GM12878 (cell line): ENCODE results near the gene B3GNT3. TPM values are rescaled to one million over a fixed set of nuclear protein-coding genes. Genes with fewer than 3 reads are reported as not detected.
A peak's percentile ranks its signal among the peaks of the same experiment; 100 is the strongest.

Experiments
- ATAC-seq: fragments of 200-7000 bp; cut with Tn5 transposase; 3 replicates; pipeline ENCODE4 v1.9.1; 2020; ENCODE audit warnings: mild to moderate bottlenecking, moderate library complexity
- BruUV-seq: library from RNA; stranded (reverse); fragments of 400-500 nt; replicated peaks from 2 replicates; lab custom pipeline; 2021; lab: Mats Ljungman, UMichigan
- CTCF ChIA-PET: fragments of 300-600 bp; sonication (Branson Sonifier 250); formaldehyde crosslinking; extraction: SDS; loops from one replicate; lab custom pipeline; 2021; ENCODE audit warnings: inconsistent platforms; lab: Yijun Ruan, JAX
- POLR2A ChIA-PET: fragments of 350-600 bp; formaldehyde crosslinking; extraction: SDS; loops from one replicate; lab custom pipeline; 2021; ENCODE audit warnings: inconsistent platforms; lab: Charles Lee
- RAD21 ChIA-PET: fragments of 300-600 bp; sonication (Branson Sonifier 250); formaldehyde crosslinking; loops from one replicate; lab custom pipeline; 2023; ENCODE audit warnings: antibody characterized with exemption; ENCODE audit not compliant: unreplicated experiment; lab: Charles Lee
- SMC1A ChIA-PET: fragments of 300-600 bp; sonication (Branson Sonifier 250); formaldehyde crosslinking; loops from one replicate; lab custom pipeline; 2023; ENCODE audit not compliant: unreplicated experiment, uncharacterized antibody; lab: Charles Lee
- DNase-seq: peaks from one replicate; pipeline ENCODE4 v3.0.0-alpha.2; 2011; ENCODE audit warnings: low read depth, low spot score
- FAIRE-seq: peaks from 3 replicates; lab custom pipeline; 2011; peaks lifted over from hg19 to GRCh38; lab: Jason Lieb, UNC
- H2AFZ ChIP-seq: 2 replicates; pipeline ENCODE4 v1.6.0; 2011; ENCODE audit warnings: low read depth, low read length, control low read depth; ENCODE audit not compliant: control insufficient read depth
- H3K27ac ChIP-seq: 2 replicates; pipeline ENCODE4 v1.5.1; 2011; ENCODE audit warnings: control low read depth; ENCODE audit not compliant: control insufficient read depth, insufficient read depth
- H3K27me3 ChIP-seq, 2 experiments: replicated peaks in 1 of 2; 2 replicates each; pipeline versions ENCODE4 v1.6.0 to v1.6.1; 2011; ENCODE audit warnings: low read length in 1 of 2; ENCODE audit not compliant: control insufficient read depth in 2 of 2, insufficient read depth in 2 of 2
- H3K36me3 ChIP-seq, 2 experiments: 2 replicates each; pipeline ENCODE4 v1.5.1; 2011; ENCODE audit warnings: low read length in 1 of 2; ENCODE audit not compliant: control insufficient read depth in 2 of 2, insufficient read depth in 2 of 2
- H3K4me1 ChIP-seq: 2 replicates; pipeline ENCODE4 v1.6.1; 2011; ENCODE audit warnings: mild to moderate bottlenecking, low read length, moderate library complexity, mixed read lengths; ENCODE audit not compliant: control insufficient read depth, insufficient read depth
- H3K4me2 ChIP-seq: 2 replicates; pipeline ENCODE4 v1.6.0; 2011; ENCODE audit warnings: control low read depth; ENCODE audit not compliant: control insufficient read depth, insufficient read depth
- H3K4me3 ChIP-seq: fragments of 200-600 bp; sonication (generic); 2 replicates; pipeline ENCODE4 v1.5.1; 2016
- H3K79me2 ChIP-seq: 2 replicates; pipeline ENCODE4 v1.6.0; 2011; ENCODE audit warnings: low read length; ENCODE audit not compliant: control insufficient read depth, insufficient read depth
- H3K9ac ChIP-seq: 2 replicates; pipeline ENCODE4 v1.8.0; 2011; ENCODE audit warnings: low read length, control low read depth, mixed read lengths; ENCODE audit not compliant: control insufficient read depth, insufficient read depth
- H3K9me3 ChIP-seq: replicated peaks from 3 replicates; pipeline ENCODE4 v1.5.1; 2011; ENCODE audit warnings: mild to moderate bottlenecking, low read length; ENCODE audit not compliant: control insufficient read depth, insufficient read depth
- H4K20me1 ChIP-seq: 2 replicates; pipeline ENCODE4 v1.6.0; 2011; ENCODE audit not compliant: control insufficient read depth, insufficient read depth
- BCL11A ChIP-seq: IDR thresholded peaks from 2 replicates; pipeline ENCODE4 v1.6.1; 2011; ENCODE audit warnings: low read depth, low read length
- CHD1 ChIP-seq: IDR thresholded peaks from 2 replicates; pipeline ENCODE4 v1.6.1; 2012; ENCODE audit warnings: low read depth, low read length, improper control_type of control experiment
- HDGF ChIP-seq: fragments of 450-650 bp; IDR thresholded peaks from 2 replicates; pipeline ENCODE4 v1.6.1; 2016; ENCODE audit warnings: antibody characterized with exemption
- IKZF1 ChIP-seq: fragments of 450-650 bp; conservative IDR thresholded peaks from 2 replicates; pipeline ENCODE4 v1.6.1; 2017; ENCODE audit warnings: antibody characterized with exemption, mild to moderate bottlenecking
- KLF5 ChIP-seq: fragments of 450-650 bp; IDR thresholded peaks from 2 replicates; pipeline ENCODE4 v1.6.1; 2014; ENCODE audit warnings: mild to moderate bottlenecking; ENCODE audit not compliant: partially characterized antibody
- MYB ChIP-seq: fragments of 150-350 bp; IDR thresholded peaks from 2 replicates; pipeline ENCODE4 v1.6.1; 2014; ENCODE audit warnings: mild to moderate bottlenecking, low read depth, low read length, borderline replicate concordance
- PAX8 ChIP-seq: fragments of 450-650 bp; IDR thresholded peaks from 2 replicates; pipeline ENCODE4 v1.6.1; 2017; ENCODE audit warnings: mild to moderate bottlenecking, moderate library complexity
- POLR2A ChIP-seq: IDR thresholded peaks from 2 replicates; pipeline ENCODE4 v1.6.1; 2011; ENCODE audit warnings: low read depth, mild to moderate bottlenecking, low read length
- SUPT20H ChIP-seq: IDR thresholded peaks from 2 replicates; pipeline ENCODE4 v1.6.1; 2011; ENCODE audit warnings: low read depth, mild to moderate bottlenecking, low read length, moderate library complexity, borderline replicate concordance; ENCODE audit not compliant: control insufficient read depth
- SUZ12 ChIP-seq: fragments of 200-600 bp; sonication (generic); IDR thresholded peaks from one replicate; pipeline ENCODE4 v1.6.1; 2018; ENCODE audit warnings: antibody characterized with exemption, mild to moderate bottlenecking; ENCODE audit not compliant: unreplicated experiment
- ZBTB11 ChIP-seq: fragments of 450-650 bp; formaldehyde crosslinking; IDR thresholded peaks from 2 replicates; pipeline ENCODE4 v1.5.0; 2022; ENCODE audit warnings: mild to moderate bottlenecking, missing genetic modification characterization
- WGBS: methylation state at CpG from one replicate; pipeline ENCODE4 v1.1.6; 2016; ENCODE audit warnings: low lambda C conversion rate; ENCODE audit not compliant: insufficient replicate concordance, insufficient coverage; ENCODE audit errors: missing lambda C conversion rate; 5-methylcytosine and 5-hydroxymethylcytosine counted together
- in situ Hi-C: fragments of 300-500 bp; cut with MboI; formaldehyde crosslinking; loops from 9 replicates; pipeline ENCODE4 v1.14.3; 2018; ENCODE audit warnings: mixed read lengths
- intact Hi-C: fragments of 100-400 bp; cut with micrococcal nuclease; formaldehyde crosslinking; loops from one replicate; pipeline ENCODE4 v1.14.2; 2022; ENCODE audit not compliant: unreplicated experiment
- polyA plus RNA-seq, 11 experiments: library from polyadenylated mRNA; depleted of rRNA in 4 of 11; unstranded in 6 of 11; stranded (reverse) in 5 of 11; fragments of >200 nt; fragmentation: Nextera tagmentation in 4 of 11; fragmentation: Illumina TruSeq in 1 of 11; extraction: Ambion mirVana in 4 of 11; extraction: Trizol in 1 of 11; gene quantifications; 1 replicate in 1 of 11; 2 replicates in 10 of 11; pipeline versions ENCODE4 v1.2.1 to v1.2.3, GENCODE V29; 2011 to 2016; ENCODE audit warnings: inconsistent platforms in 2 of 11, missing spikeins in 2 of 11, low read depth in 1 of 11
- total RNA-seq, 4 experiments: library from RNA; depleted of rRNA in 3 of 4; stranded (reverse); fragments of >200 nt in 3 of 4; fragmentation: Illumina TruSeq in 1 of 4; extraction: Trizol in 1 of 4; gene quantifications; 2 replicates each; pipeline versions ENCODE4 v1.2.1 to v1.2.3, GENCODE V29; 2013 to 2021

The B3GNT3 gene
- total and polyA plus RNA-seq, 10 of the 15 experiments (the other 5 are each of a cell fraction or from before 2014, with no cell fraction given), result not detected

DNA sequence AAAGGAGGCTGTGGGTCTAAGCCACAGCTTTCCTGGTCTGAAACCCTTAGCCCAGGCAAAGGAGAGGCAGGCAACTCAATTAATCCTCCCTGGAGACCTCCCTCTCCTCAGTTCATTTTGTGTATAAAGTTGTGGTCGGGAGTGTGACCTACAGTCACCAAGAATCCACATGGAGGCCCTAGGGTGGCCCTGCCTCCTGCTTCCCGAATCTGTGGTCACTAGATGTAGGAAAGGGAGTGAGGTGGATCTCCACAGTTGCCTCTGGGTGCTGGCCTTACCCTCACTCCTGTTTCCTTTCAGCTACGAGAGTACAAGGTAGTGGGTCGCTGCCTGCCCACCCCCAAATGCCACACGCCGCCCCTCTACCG lies 66.0 kb downstream of the B3GNT3 start:
- Histone ChIP-seq H3K79me2 (peaks cover 30% of the 10 kb centered on the region), H3K36me3 (peaks cover 23 to 30% of the 10 kb centered on the region in 2 experiments)
- TF ChIP-seq HDGF, result 0 out of 2 replicates have a peak, but pooled peaks have one; percentile 27
- no peak for TF ChIP-seq MYB
- TF ChIP-seq, all 136 proteins: peak for 1
- ChIA-PET SMC1A (interaction anchor here (2.6 to 4.5 kb wide), 3 partner anchors 11 to 77 kb away, joined by 10 to 137 read pairs (median 19); partner anchors contain the start of gene CCDC124), CTCF (interaction anchor here (1.4 to 4.8 kb wide), 2 partner anchors 71 to 131 kb away, joined by 3 to 251 read pairs; partner anchors contain the start of gene CCDC124), RAD21 (interaction anchor here (1.1 to 4.2 kb wide), 2 partner anchors 14 to 71 kb away, joined by 3 to 228 read pairs; partner anchors contain the start of genes CCDC124 and JAK3), POLR2A (interaction anchor here (0.6 to 2.1 kb wide), 3 partner anchors 11 to 203 kb away, joined by 3 to 23 read pairs (median 4); no protein-coding TSS in a partner anchor)
- H3K27me3 ChIP-seq, result no peaks in the 10 kb centered on the region
- 0% methylated on average over 7 of the region's 7 CpGs for WGBS
- peak overlapping the region; percentile 90 for H3K27ac ChIP-seq
- DNase-seq, result no peak
- H4K20me1 ChIP-seq, result peaks cover 17% of the 10 kb centered on the region
- intact Hi-C loops, result loop anchor here (2.0 kb wide), 1 partner anchor 136 kb away; no protein-coding TSS in a partner anchor
- no peak overlapping the region for H2AFZ ChIP-seq
- no TSS peak for BruUV-seq
- ATAC-seq, result no peak
- no peak for FAIRE-seq
- peaks cover 12% of the 10 kb centered on the region for H3K4me1 ChIP-seq
- in situ Hi-C loops, result no loop called here
- peak overlapping the region; percentile 81 for H3K9ac ChIP-seq
- peak overlapping the region; percentile 92 for H3K4me3 ChIP-seq
- no peaks in the 10 kb centered on the region for H3K9me3 ChIP-seq
- H3K4me2 ChIP-seq, result peak overlapping the region; percentile 71

DNA sequence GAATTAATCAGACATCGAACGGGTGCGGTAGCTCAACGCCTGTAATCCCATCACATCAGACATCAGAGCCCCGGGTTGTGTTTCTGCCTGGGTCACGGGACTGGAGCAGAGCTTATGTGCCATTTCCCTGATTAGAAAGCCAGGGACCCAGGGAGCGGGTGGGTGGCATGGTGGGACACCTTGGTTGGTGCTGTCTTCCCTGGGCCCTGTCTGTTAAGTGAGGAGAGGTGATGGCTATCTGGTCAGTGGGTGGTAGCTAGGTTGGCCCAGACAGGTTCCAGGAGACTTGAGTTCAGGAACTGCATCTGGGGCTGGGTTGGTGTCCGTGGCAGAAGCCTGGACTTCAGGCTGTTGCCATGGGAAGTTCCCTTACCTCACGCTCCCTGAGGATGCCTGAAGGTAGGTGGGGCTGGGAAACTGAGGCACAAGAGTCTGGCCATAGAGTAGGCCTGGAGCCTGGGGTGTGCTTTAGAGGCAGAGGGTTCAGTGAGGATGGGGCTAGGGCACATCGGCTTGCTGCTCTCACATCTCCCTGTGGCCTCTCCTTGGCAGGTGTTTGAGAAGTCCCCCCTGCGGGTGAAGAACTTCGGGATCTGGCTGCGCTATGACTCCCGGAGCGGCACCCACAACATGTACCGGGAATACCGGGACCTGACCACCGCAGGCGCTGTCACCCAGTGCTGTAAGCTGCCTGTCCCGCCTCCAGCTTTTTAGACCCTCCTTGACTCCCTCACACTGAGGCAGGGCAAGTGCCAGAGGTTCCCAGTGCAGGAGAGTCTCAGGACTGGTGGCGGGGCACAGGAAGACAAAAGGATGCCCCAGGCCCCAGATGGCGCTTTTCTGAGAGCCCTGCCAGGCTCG lies 66.8 kb downstream of the B3GNT3 start:
- Histone ChIP-seq H3K9ac (peak overlapping the region; percentile 81), H2AFZ (no peak overlapping the region), H3K9me3 (no peaks in the 10 kb centered on the region), H3K4me3 (peak overlapping the region; percentile 92), H3K36me3 (peaks cover 23 to 30% of the 10 kb centered on the region in 2 experiments), H3K4me1 (peaks cover 12% of the 10 kb centered on the region), H3K27me3 (no peaks in the 10 kb centered on the region), H4K20me1 (peaks cover 17% of the 10 kb centered on the region), H3K27ac (peak overlapping the region; percentile 26; the same call in 1 of the 2 replicates), H3K4me2 (peak overlapping the region; percentile 71), H3K79me2 (peaks cover 30% of the 10 kb centered on the region)
- ChIA-PET CTCF (interaction anchor here (4.8 kb wide), 1 partner anchor 70 kb away, joined by 251 read pairs; the partner anchor contains the start of gene CCDC124), SMC1A (interaction anchor here (4.5 kb wide), 1 partner anchor 70 kb away, joined by 137 read pairs; the partner anchor contains the start of gene CCDC124), POLR2A (interaction anchor here (0.6 to 1.1 kb wide), 2 partner anchors 72 to 204 kb away, joined by 3 to 4 read pairs; no protein-coding TSS in a partner anchor), RAD21 (interaction anchor here (0.5 to 4.2 kb wide), 3 partner anchors 14 to 70 kb away, joined by 3 to 228 read pairs (median 3); partner anchors contain the start of genes CCDC124 and JAK3)
- DNase-seq (no peak), FAIRE-seq (no peak), ATAC-seq (no peak)
- in situ Hi-C loops, result no loop called here
- no TSS peak for BruUV-seq
- intact Hi-C loops, result loop anchor here (2.0 kb wide), 1 partner anchor 135 kb away; no protein-coding TSS in a partner anchor
- WGBS, result 36% methylated on average over 23 of the region's 23 CpGs
- TF ChIP-seq POLR2A (peak; percentile 56), KLF5 (no peak), CHD1 (no peak), PAX8 (no peak), SUPT20H (no peak), ZBTB11 (CRISPR knock-in tag) (no peak), BCL11A (no peak), SUZ12 (no peak), IKZF1 (0 out of 2 replicates have a peak, but pooled peaks have one; percentile 1)
